Breast epithelium (tissue), 3 donors: ENCODE results near the gene MYLIP.

Experiments used
- POLR2AphosphoS5 ChIP-seq, 3 donors: sonication (generic); formaldehyde crosslinking; IDR thresholded peaks; one replicate each; pipeline ENCODE4 v1.6.1; 2017; ENCODE audit warnings: antibody characterized with exemption in 3 of 3
- TF ChIP-seq, protein P1 (sequence below), 3 donors: fragments of 450-650 bp; IDR thresholded peaks; one replicate each; pipeline ENCODE4 v1.5.1; 2016 to 2017; ENCODE audit warnings: antibody characterized with exemption in 3 of 3, mild to moderate bottlenecking in 3 of 3, moderate library complexity in 3 of 3

- TF ChIP-seq, protein P1, sequence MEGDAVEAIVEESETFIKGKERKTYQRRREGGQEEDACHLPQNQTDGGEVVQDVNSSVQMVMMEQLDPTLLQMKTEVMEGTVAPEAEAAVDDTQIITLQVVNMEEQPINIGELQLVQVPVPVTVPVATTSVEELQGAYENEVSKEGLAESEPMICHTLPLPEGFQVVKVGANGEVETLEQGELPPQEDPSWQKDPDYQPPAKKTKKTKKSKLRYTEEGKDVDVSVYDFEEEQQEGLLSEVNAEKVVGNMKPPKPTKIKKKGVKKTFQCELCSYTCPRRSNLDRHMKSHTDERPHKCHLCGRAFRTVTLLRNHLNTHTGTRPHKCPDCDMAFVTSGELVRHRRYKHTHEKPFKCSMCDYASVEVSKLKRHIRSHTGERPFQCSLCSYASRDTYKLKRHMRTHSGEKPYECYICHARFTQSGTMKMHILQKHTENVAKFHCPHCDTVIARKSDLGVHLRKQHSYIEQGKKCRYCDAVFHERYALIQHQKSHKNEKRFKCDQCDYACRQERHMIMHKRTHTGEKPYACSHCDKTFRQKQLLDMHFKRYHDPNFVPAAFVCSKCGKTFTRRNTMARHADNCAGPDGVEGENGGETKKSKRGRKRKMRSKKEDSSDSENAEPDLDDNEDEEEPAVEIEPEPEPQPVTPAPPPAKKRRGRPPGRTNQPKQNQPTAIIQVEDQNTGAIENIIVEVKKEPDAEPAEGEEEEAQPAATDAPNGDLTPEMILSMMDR (IDR thresholded peaks at IDR 0.05) = no peak
- no peak for TF ChIP-seq POLR2AphosphoS5 (IDR thresholded peaks at IDR 0.05)
Measured at GRCh38 chr6:16092140-16092539, 36.7 kb upstream of the MYLIP start.
